Liver (tissue), 9 donors: ENCODE results near the gene ZNF578. TPM values are rescaled to one million over a fixed set of nuclear protein-coding genes. Genes with fewer than 3 reads are reported as not detected.

Experiments used
- DNase-seq: peaks from one replicate; pipeline ENCODE4 v3.0.0-alpha.2; 2017; ENCODE audit warnings: low spot score
- H3K27ac ChIP-seq, 2 donors: one replicate each; pipeline ENCODE4 v1.7.0; 2013; ENCODE audit warnings: inconsistent platforms in 2 of 2, low read length in 2 of 2, control low read depth in 1 of 2, low read depth in 1 of 2, mild to moderate bottlenecking in 1 of 2
- H3K27me3 ChIP-seq, 4 donors: one replicate each; pipeline versions ENCODE4 v1.6.1 to v1.7.0; 2013; ENCODE audit warnings: low read length in 3 of 4, inconsistent platforms in 1 of 4, mild to moderate bottlenecking in 1 of 4, moderate library complexity in 1 of 4; ENCODE audit not compliant: control insufficient read depth in 4 of 4, insufficient read depth in 4 of 4
- H3K36me3 ChIP-seq, 4 donors: one replicate each; pipeline versions ENCODE4 v1.6.1 to v1.7.0; 2013; ENCODE audit warnings: low read length in 3 of 4, mild to moderate bottlenecking in 3 of 4, low read depth in 1 of 4, moderate library complexity in 1 of 4; ENCODE audit not compliant: control insufficient read depth in 4 of 4, insufficient read depth in 3 of 4
- H3K4me1 ChIP-seq, 4 donors: one replicate each; pipeline versions ENCODE4 v1.6.1 to v1.7.0; 2013; ENCODE audit warnings: low read length in 3 of 4, mild to moderate bottlenecking in 3 of 4, moderate library complexity in 1 of 4; ENCODE audit not compliant: control insufficient read depth in 4 of 4, insufficient read depth in 4 of 4
- H3K4me3 ChIP-seq, 3 donors: one replicate each; pipeline versions ENCODE4 v1.6.1 to v1.7.0; 2013; ENCODE audit warnings: low read length in 3 of 3, control low read depth in 1 of 3, low read depth in 1 of 3, mild to moderate bottlenecking in 1 of 3
- H3K9ac ChIP-seq, 2 donors: one replicate each; pipeline ENCODE4 v1.7.0; 2013; ENCODE audit warnings: low read length in 2 of 2, mild to moderate bottlenecking in 2 of 2, moderate library complexity in 2 of 2, control low read depth in 1 of 2, low read depth in 1 of 2
- H3K9me3 ChIP-seq, 4 donors: one replicate each; pipeline versions ENCODE4 v1.6.1 to v1.7.0; 2013; ENCODE audit warnings: low read length in 3 of 4; ENCODE audit not compliant: control insufficient read depth in 4 of 4
- CTCF ChIP-seq: fragments of 150-350 bp; IDR thresholded peaks from 2 replicates; pipeline ENCODE4 v1.5.1; 2017; ENCODE audit warnings: improper control_type of control experiment, low read depth, low read length; ENCODE audit not compliant: missing input control
- EGR1 ChIP-seq, 2 donors: IDR thresholded peaks; 2 replicates each; pipeline ENCODE4 v1.6.1; 2016 to 2018; ENCODE audit warnings: antibody characterized with exemption in 2 of 2, low read depth in 2 of 2
- FOXA1 ChIP-seq: IDR thresholded peaks from 2 replicates; pipeline ENCODE4 v1.6.1; 2016; ENCODE audit warnings: antibody characterized with exemption
- FOXA2 ChIP-seq: IDR thresholded peaks from 2 replicates; pipeline ENCODE4 v1.6.1; 2016; ENCODE audit warnings: antibody characterized with exemption
- GABPA ChIP-seq, 2 donors: IDR thresholded peaks in 1 of 2; conservative IDR thresholded peaks in 1 of 2; 2 replicates each; pipeline ENCODE4 v1.6.1; 2016; ENCODE audit warnings: antibody characterized with exemption in 2 of 2, mild to moderate bottlenecking in 1 of 2, moderate library complexity in 1 of 2
- HNF4A ChIP-seq, 2 donors: conservative IDR thresholded peaks; 2 replicates each; pipeline ENCODE4 v1.6.1; 2016; ENCODE audit warnings: antibody characterized with exemption in 2 of 2, mild to moderate bottlenecking in 2 of 2
- HNF4G ChIP-seq: IDR thresholded peaks from 2 replicates; pipeline ENCODE4 v1.6.1; 2016; ENCODE audit warnings: antibody characterized with exemption
- JUND ChIP-seq, 2 donors: IDR thresholded peaks; 2 replicates each; pipeline ENCODE4 v1.6.1; 2016; ENCODE audit warnings: antibody characterized with exemption in 2 of 2
- MAX ChIP-seq: IDR thresholded peaks from 2 replicates; pipeline ENCODE4 v1.6.1; 2016; ENCODE audit warnings: antibody characterized with exemption
- RAD21 ChIP-seq, 2 donors: IDR thresholded peaks; 2 replicates each; pipeline ENCODE4 v1.6.1; 2016; ENCODE audit warnings: antibody characterized with exemption in 2 of 2, mild to moderate bottlenecking in 2 of 2
- REST ChIP-seq: IDR thresholded peaks from 2 replicates; pipeline ENCODE4 v1.6.1; 2016; ENCODE audit warnings: antibody characterized with exemption, mild to moderate bottlenecking
- RXRA ChIP-seq, 2 donors: IDR thresholded peaks; 2 replicates each; pipeline ENCODE4 v1.6.1; 2017 to 2018; ENCODE audit warnings: antibody characterized with exemption in 2 of 2, mild to moderate bottlenecking in 1 of 2
- SP1 ChIP-seq: IDR thresholded peaks from 2 replicates; pipeline ENCODE4 v1.6.1; 2018; ENCODE audit warnings: antibody characterized with exemption, mild to moderate bottlenecking
- TAF1 ChIP-seq: conservative IDR thresholded peaks from 2 replicates; pipeline ENCODE4 v1.6.1; 2016; ENCODE audit warnings: antibody characterized with exemption, mild to moderate bottlenecking
- YY1 ChIP-seq: IDR thresholded peaks from 2 replicates; pipeline ENCODE4 v1.6.1; 2016; ENCODE audit warnings: antibody characterized with exemption, mild to moderate bottlenecking
- WGBS: extraction: QIAGEN DNeasy Blood & Tissue Kit; methylation state at CpG from one replicate; pipeline ENCODE4 v1.1.7; 2013; 5-methylcytosine and 5-hydroxymethylcytosine counted together
- polyA plus RNA-seq, 2 donors: library from polyadenylated mRNA; stranded (reverse) in 1 of 2; unstranded in 1 of 2; fragments of 200-250 nt in 1 of 2; fragments of >200 nt in 1 of 2; fragmentation: Nextera tagmentation in 1 of 2; extraction: Ambion mirVana in 1 of 2; gene quantifications; one replicate each; pipeline versions ENCODE4 v1.2.1 to v1.2.3, GENCODE V29; 2013 to 2015
- total RNA-seq, 2 donors: library from RNA; depleted of rRNA; stranded (reverse); fragments of >200 nt; gene quantifications; one replicate each; pipeline ENCODE4 v1.2.3, GENCODE V29; 2014
- TF ChIP-seq, protein P1 (sequence below): IDR thresholded peaks from 2 replicates; pipeline ENCODE4 v1.6.1; 2016; ENCODE audit warnings: antibody characterized with exemption
- donor health status: healthy.
- donor health status: healthy.
- donor health status: healthy.
- donor health status: healthy.
- donor health status: healthy.

ZNF578 gene
- total and polyA plus RNA-seq, 4 donors = 0.09 to 0.56 (median 0.25) TPM; not detected in 1

DNA sequence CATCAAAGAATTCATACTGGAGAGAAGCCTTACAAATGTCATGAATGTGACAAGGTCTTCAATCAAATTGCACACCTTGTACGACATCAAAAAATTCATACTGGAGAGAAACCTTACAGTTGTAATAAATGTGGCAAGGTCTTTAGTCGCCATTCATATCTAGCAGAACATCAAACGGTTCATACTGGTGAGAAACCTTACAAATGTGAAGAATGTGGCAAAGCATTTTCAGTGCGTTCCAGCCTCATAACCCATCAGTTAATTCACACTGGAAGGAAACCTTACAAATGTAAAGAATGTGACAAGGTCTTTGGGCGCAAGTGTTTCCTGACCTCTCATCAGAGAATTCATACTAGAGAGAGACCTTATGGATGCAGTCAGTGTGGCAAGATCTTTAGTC is 37.6 kb upstream of the ZNF578 start:
- Histone ChIP-seq H3K27ac (no peak overlapping the region), H3K4me3 (peak overlapping the region in 2 of 3 donors; percentile 0 to 32), H3K4me1 (no peaks in the 10 kb centered on the region), H3K27me3 (no peaks in the 10 kb centered on the region), H3K36me3 (peaks cover 2 to 26% (median 18%) of the 10 kb centered on the region in 4 donors), H3K9me3 (peaks cover 40 to 95% (median 71%) of the 10 kb centered on the region in 4 donors), H3K9ac (no peak overlapping the region)
- DNase-seq = no peak
- TF ChIP-seq RAD21 (IDR thresholded peaks at IDR 0.05) (no peak), CTCF (no peak), TAF1 (no peak), EGR1 (IDR thresholded peaks at IDR 0.05; ENCODE audit: low read depth in 2 of 2) (no peak), HNF4A (conservative IDR thresholded peaks at IDR 0.05) (no peak), JUND (IDR thresholded peaks at IDR 0.05) (no peak), RXRA (IDR thresholded peaks at IDR 0.05) (no peak), MAX (no peak), GABPA (IDR thresholded peaks at IDR 0.05 in 1 of 2, conservative IDR thresholded peaks at IDR 0.05 in 1 of 2) (no peak), FOXA2 (no peak), SP1 (no peak)
- TF ChIP-seq, protein P1, sequence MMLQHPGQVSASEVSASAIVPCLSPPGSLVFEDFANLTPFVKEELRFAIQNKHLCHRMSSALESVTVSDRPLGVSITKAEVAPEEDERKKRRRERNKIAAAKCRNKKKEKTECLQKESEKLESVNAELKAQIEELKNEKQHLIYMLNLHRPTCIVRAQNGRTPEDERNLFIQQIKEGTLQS = no peak
- WGBS = 97% methylated on average over 5 of the region's 5 CpGs

GRCh38 chr19:52428937-52429336 is 24.4 kb upstream of the ZNF578 start, which contains the start of gene ZNF534:
ZNF534 (plus strand) TSS chr19:52429148; CDS start chr19:52431475, 2,327 bp downstream.
- H3K9me3 ChIP-seq = peaks cover 27 to 44% (median 32%) of the 10 kb centered on the region in 4 donors

More at GRCh38 chr19:52428937-52429336, 24.4 kb upstream of the ZNF578 start, which contains the start of gene ZNF534:
- Histone ChIP-seq H3K4me3 (peak within 1 kb of the TSS in 1 of 3 donors; percentile 28), H3K36me3 (peaks cover 0 to 2% (median 0%) of the 10 kb centered on the region in 4 donors), H3K4me1 (no peaks in the 10 kb centered on the region), H3K9ac (no peak within 1 kb of the TSS), H3K27ac (no peak within 1 kb of the TSS), H3K27me3 (no peaks in the 10 kb centered on the region)
- no peak for DNase-seq
- 49% methylated on average over 27 of the region's 27 CpGs for WGBS
- TF ChIP-seq REST = no peak
- TF ChIP-seq HNF4A (conservative IDR thresholded peaks at IDR 0.05) = no peak
- no peak for TF ChIP-seq HNF4G
- no peak for TF ChIP-seq FOXA1
- no peak for TF ChIP-seq SP1
- TF ChIP-seq MAX = no peak
- no peak for TF ChIP-seq YY1
